H9 (cell line): ENCODE measurements around the gene PLA2G2F. TPM values are rescaled to one million over a fixed set of nuclear protein-coding genes. Genes with fewer than 3 reads are reported as not detected.

ENCODE experiments used
- DNase-seq: peaks from one replicate; pipeline ENCODE4 v3.0.0-alpha.2; 2017
- H2AFZ ChIP-seq: one replicate; pipeline ENCODE4 v1.6.1; 2013; ENCODE audit warnings: mild to moderate bottlenecking, low read length, control low read depth, moderate library complexity
- H2AK5ac ChIP-seq: 2 replicates; pipeline ENCODE4 v1.6.1; 2013; ENCODE audit warnings: low read length, control low read depth, mixed read lengths; ENCODE audit not compliant: insufficient read length
- H2BK120ac ChIP-seq: one replicate; pipeline ENCODE4 v1.6.1; 2013; ENCODE audit warnings: low read depth, mild to moderate bottlenecking, low read length, control low read depth, inconsistent platforms; ENCODE audit not compliant: poor library complexity, severe bottlenecking
- H2BK12ac ChIP-seq: 2 replicates; pipeline ENCODE4 v1.6.1; 2013; ENCODE audit warnings: low read length, control low read depth, mixed read lengths, low read depth; ENCODE audit not compliant: insufficient read length
- H2BK15ac ChIP-seq: 2 replicates; pipeline ENCODE4 v1.6.1; 2013; ENCODE audit warnings: low read depth, low read length, control low read depth
- H2BK20ac ChIP-seq: one replicate; pipeline ENCODE4 v1.6.1; 2013; ENCODE audit warnings: low read depth, mild to moderate bottlenecking, low read length, control low read depth, inconsistent platforms; ENCODE audit not compliant: poor library complexity, severe bottlenecking
- H2BK5ac ChIP-seq: 2 replicates; pipeline ENCODE4 v1.6.1; 2013; ENCODE audit warnings: low read length, control low read depth, mixed read lengths; ENCODE audit not compliant: insufficient read length
- H3K14ac ChIP-seq: 2 replicates; pipeline ENCODE4 v1.6.1; 2013; ENCODE audit warnings: low read length, control low read depth; ENCODE audit not compliant: insufficient read depth
- H3K18ac ChIP-seq: 2 replicates; pipeline ENCODE4 v1.6.1; 2013; ENCODE audit warnings: low read depth, mild to moderate bottlenecking, mixed read lengths, low read length, control low read depth; ENCODE audit not compliant: insufficient read length
- H3K23ac ChIP-seq: 2 replicates; pipeline ENCODE4 v1.6.1; 2013; ENCODE audit warnings: low read length, control low read depth, mixed read lengths, low read depth; ENCODE audit not compliant: insufficient read length
- H3K23me2 ChIP-seq: 2 replicates; pipeline ENCODE4 v1.6.1; 2013; ENCODE audit warnings: low read depth, mild to moderate bottlenecking, mixed read lengths, low read length, control low read depth; ENCODE audit not compliant: insufficient read length, poor library complexity, severe bottlenecking
- H3K27ac ChIP-seq: 2 replicates; pipeline ENCODE4 v1.5.1; 2013; ENCODE audit warnings: low read length, control low read depth, mixed read lengths, low read depth; ENCODE audit not compliant: insufficient read length
- H3K27me3 ChIP-seq: 2 replicates; pipeline ENCODE4 v1.6.1; 2013; ENCODE audit warnings: low read length, control low read depth, inconsistent platforms; ENCODE audit not compliant: insufficient read depth
- H3K4ac ChIP-seq: 2 replicates; pipeline ENCODE4 v1.6.1; 2013; ENCODE audit warnings: low read depth, mild to moderate bottlenecking, control low read depth, inconsistent platforms, low read length, moderate library complexity
- H3K4me1 ChIP-seq: 2 replicates; pipeline ENCODE4 v1.6.1; 2013; ENCODE audit warnings: low read length, control low read depth, inconsistent platforms; ENCODE audit not compliant: insufficient read depth
- H3K4me2 ChIP-seq: 2 replicates; pipeline ENCODE4 v1.6.1; 2013; ENCODE audit warnings: low read length, control low read depth, mixed read lengths; ENCODE audit not compliant: insufficient read length, insufficient read depth
- H3K56ac ChIP-seq: 2 replicates; pipeline ENCODE4 v1.6.1; 2013; ENCODE audit warnings: low read depth, mild to moderate bottlenecking, mixed read lengths, low read length, control low read depth; ENCODE audit not compliant: insufficient read length
- H3K79me1 ChIP-seq: 2 replicates; pipeline ENCODE4 v1.6.1; 2013; ENCODE audit warnings: low read depth, mild to moderate bottlenecking, moderate library complexity, low read length, control low read depth, inconsistent platforms; ENCODE audit not compliant: insufficient read depth, poor library complexity, severe bottlenecking
- H3K79me2 ChIP-seq: 2 replicates; pipeline ENCODE4 v1.6.1; 2013; ENCODE audit warnings: low read length, control low read depth, inconsistent platforms; ENCODE audit not compliant: insufficient read depth
- H3K9ac ChIP-seq: 2 replicates; pipeline ENCODE4 v1.6.1; 2013; ENCODE audit warnings: low read length, control low read depth, mixed read lengths; ENCODE audit not compliant: insufficient read length; ENCODE audit errors: extremely low read depth
- H3K9me3 ChIP-seq: one replicate; pipeline ENCODE4 v1.6.1; 2013; ENCODE audit warnings: low read depth, low read length, inconsistent platforms; ENCODE audit not compliant: control insufficient read depth
- H3T11ph ChIP-seq: one replicate; pipeline ENCODE4 v1.6.1; 2013; ENCODE audit warnings: mild to moderate bottlenecking, low read length, control low read depth, inconsistent platforms
- H4K20me1 ChIP-seq: one replicate; pipeline ENCODE4 v1.6.1; 2013; ENCODE audit not compliant: control insufficient read depth, insufficient read length, insufficient read depth
- H4K5ac ChIP-seq: 2 replicates; pipeline ENCODE4 v1.6.1; 2013; ENCODE audit warnings: low read depth, mild to moderate bottlenecking, mixed read lengths, low read length, control low read depth; ENCODE audit not compliant: insufficient read length
- H4K8ac ChIP-seq: replicated peaks from 2 replicates; pipeline ENCODE4 v1.6.1; 2013; ENCODE audit warnings: low read length, control low read depth, mixed read lengths, low read depth; ENCODE audit not compliant: insufficient read length
- H4K91ac ChIP-seq: 2 replicates; pipeline ENCODE4 v1.6.1; 2013; ENCODE audit warnings: low read depth, mild to moderate bottlenecking, moderate library complexity, mixed read lengths, low read length, control low read depth; ENCODE audit not compliant: insufficient read length
- H3K27ac Mint-ChIP-seq, 3 experiments: 2 replicates in 2 of 3; 3 replicates in 1 of 3; pipeline ENCODE4 v1.8.0; 2020 to 2021; ENCODE audit warnings: mixed read lengths in 3 of 3, mild to moderate bottlenecking in 1 of 3, moderate library complexity in 1 of 3
- H3K27me3 Mint-ChIP-seq: 2 replicates; pipeline ENCODE4 v1.8.0; 2021; ENCODE audit warnings: low read depth, mild to moderate bottlenecking, moderate library complexity, mixed read lengths
- H3K36me3 Mint-ChIP-seq, 3 experiments: 2 replicates in 2 of 3; 3 replicates in 1 of 3; pipeline ENCODE4 v1.8.0; 2020 to 2021; ENCODE audit warnings: low read depth in 3 of 3, mixed read lengths in 3 of 3; ENCODE audit not compliant: insufficient read depth in 1 of 3
- H3K4me1 Mint-ChIP-seq, 2 experiments: 2 replicates each; pipeline ENCODE4 v1.8.0; 2020; ENCODE audit warnings: mixed read lengths in 2 of 2
- H3K4me3 Mint-ChIP-seq, 2 experiments: 2 replicates in 1 of 2; 3 replicates in 1 of 2; pipeline ENCODE4 v1.8.0; 2020 to 2021; ENCODE audit warnings: mild to moderate bottlenecking in 2 of 2, mixed read lengths in 2 of 2, moderate library complexity in 1 of 2
- H3K9me3 Mint-ChIP-seq, 2 experiments: 2 replicates in 1 of 2; 3 replicates in 1 of 2; pipeline ENCODE4 v1.8.0; 2020; ENCODE audit warnings: mild to moderate bottlenecking in 2 of 2, mixed read lengths in 2 of 2, moderate library complexity in 1 of 2
- WGBS: extraction: QIAGEN DNeasy Blood & Tissue Kit; methylation state at CpG from one replicate; pipeline ENCODE4 v1.1.7; 2013; ENCODE audit warnings: missing lambda C conversion rate, low lambda C conversion rate, mixed read lengths; ENCODE audit not compliant: insufficient read length; ENCODE audit errors: extremely low coverage; 5-methylcytosine and 5-hydroxymethylcytosine counted together
- total RNA-seq: library from RNA; stranded (reverse); gene quantifications from 2 replicates; pipeline ENCODE4 v1.2.1, GENCODE V29; 2021
- TF ChIP-seq, protein P1 (sequence below): fragments of 200-600 bp; sonication (generic); conservative IDR thresholded peaks from 3 replicates; pipeline ENCODE4 v1.8.0; 2021; ENCODE audit warnings: antibody characterized with exemption, mild to moderate bottlenecking

Gene PLA2G2F
- total RNA-seq, 1 experiment from 2014 or later: not detected

DNA sequence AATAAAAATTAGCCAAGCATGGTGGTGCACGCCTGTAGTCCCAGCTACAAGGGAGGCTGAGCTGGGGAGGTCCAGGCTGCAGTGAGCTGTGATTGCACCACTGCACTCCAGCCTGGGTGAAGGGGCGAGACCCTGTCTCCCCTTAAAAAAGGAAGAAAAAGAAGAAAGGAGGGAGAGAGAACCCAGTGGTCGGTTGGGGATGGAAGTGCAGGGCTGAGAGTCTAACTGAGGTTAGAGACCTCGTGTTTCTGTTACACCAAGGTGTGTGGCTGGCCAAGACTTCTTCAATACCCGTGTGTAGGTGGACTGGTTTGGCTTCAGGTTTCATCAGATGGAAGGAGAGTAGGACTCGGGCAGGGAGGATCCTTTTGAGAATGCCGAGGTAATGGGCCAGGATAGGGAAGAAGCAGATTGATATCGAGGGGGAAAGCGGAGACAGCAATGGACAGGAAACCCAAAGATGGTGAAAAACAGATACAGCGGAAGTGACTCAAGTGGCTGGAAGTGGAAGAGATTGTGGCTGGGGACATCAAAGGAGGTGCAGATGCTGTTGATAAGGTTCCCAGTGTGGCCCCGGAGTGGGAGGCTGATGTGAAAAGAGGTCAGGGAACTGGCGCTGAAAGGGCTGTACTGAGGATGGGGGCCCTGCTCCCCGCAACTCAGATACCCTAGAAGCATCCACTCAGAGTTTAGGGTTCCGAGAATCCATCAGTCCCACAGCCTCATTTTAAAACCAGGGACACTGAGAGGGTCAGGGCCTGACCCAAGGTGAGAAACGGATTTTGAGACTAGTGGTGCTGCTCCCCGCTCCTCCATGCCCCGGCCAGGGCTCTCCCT lies 46.1 kb downstream of the PLA2G2F start:
- no peak overlapping the region for H4K5ac ChIP-seq
- no peak overlapping the region for H3K23ac ChIP-seq
- no CpG with 5 or more reads among the region's 17 CpGs for WGBS
- no peaks in the 10 kb centered on the region for H3K9me3 ChIP-seq
- no peak overlapping the region for H2BK120ac ChIP-seq
- no peaks in the 10 kb centered on the region for H3K79me1 ChIP-seq
- H3K18ac ChIP-seq: peak overlapping the region; percentile 2
- peaks cover 85% of the 10 kb centered on the region for H3K27me3 Mint-ChIP-seq
- no peak overlapping the region for H2BK12ac ChIP-seq
- H3K79me2 ChIP-seq: no peaks in the 10 kb centered on the region
- H3K23me2 ChIP-seq: peaks cover 6% of the 10 kb centered on the region
- no peak overlapping the region for H2BK5ac ChIP-seq
- DNase-seq: no peak
- H3K4me3 Mint-ChIP-seq: peak overlapping the region; percentile 52 to 70; a peak in 4 of 5 replicates
- H3K4me1 ChIP-seq: 0 out of 2 replicates have a peak, but pooled peaks cover 3% of the 10 kb centered on the region
- H3T11ph ChIP-seq: no peak overlapping the region
- H4K20me1 ChIP-seq: no peaks in the 10 kb centered on the region
- no peaks in the 10 kb centered on the region for H3K36me3 Mint-ChIP-seq
- H2BK15ac ChIP-seq: no peak overlapping the region
- H3K9me3 Mint-ChIP-seq: peaks cover 0 to 3% of the 10 kb centered on the region in 2 experiments; a peak in 3 of 5 replicates
- no peak overlapping the region for H2AFZ ChIP-seq
- peak overlapping the region in 1 of 3 experiments; percentile 20; a peak in 1 of 7 replicates for H3K27ac Mint-ChIP-seq
- H3K27me3 ChIP-seq: no peaks in the 10 kb centered on the region; the same call in 1 of the 2 replicates
- H4K8ac ChIP-seq: no peak overlapping the region
- no peak overlapping the region for H3K27ac ChIP-seq
- no peak overlapping the region for H4K91ac ChIP-seq
- no peak overlapping the region for H2AK5ac ChIP-seq
- no peak overlapping the region for H2BK20ac ChIP-seq
- TF ChIP-seq, protein P1, sequence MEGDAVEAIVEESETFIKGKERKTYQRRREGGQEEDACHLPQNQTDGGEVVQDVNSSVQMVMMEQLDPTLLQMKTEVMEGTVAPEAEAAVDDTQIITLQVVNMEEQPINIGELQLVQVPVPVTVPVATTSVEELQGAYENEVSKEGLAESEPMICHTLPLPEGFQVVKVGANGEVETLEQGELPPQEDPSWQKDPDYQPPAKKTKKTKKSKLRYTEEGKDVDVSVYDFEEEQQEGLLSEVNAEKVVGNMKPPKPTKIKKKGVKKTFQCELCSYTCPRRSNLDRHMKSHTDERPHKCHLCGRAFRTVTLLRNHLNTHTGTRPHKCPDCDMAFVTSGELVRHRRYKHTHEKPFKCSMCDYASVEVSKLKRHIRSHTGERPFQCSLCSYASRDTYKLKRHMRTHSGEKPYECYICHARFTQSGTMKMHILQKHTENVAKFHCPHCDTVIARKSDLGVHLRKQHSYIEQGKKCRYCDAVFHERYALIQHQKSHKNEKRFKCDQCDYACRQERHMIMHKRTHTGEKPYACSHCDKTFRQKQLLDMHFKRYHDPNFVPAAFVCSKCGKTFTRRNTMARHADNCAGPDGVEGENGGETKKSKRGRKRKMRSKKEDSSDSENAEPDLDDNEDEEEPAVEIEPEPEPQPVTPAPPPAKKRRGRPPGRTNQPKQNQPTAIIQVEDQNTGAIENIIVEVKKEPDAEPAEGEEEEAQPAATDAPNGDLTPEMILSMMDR: no peak
- peak overlapping the region; percentile 26; the same call in 1 of the 2 replicates for H3K14ac ChIP-seq
- H3K4me2 ChIP-seq: peak overlapping the region; percentile 22
- peaks cover 16 to 21% of the 10 kb centered on the region in 2 experiments for H3K4me1 Mint-ChIP-seq
- H3K4ac ChIP-seq: no peak overlapping the region
- no peak overlapping the region for H3K9ac ChIP-seq
- H3K56ac ChIP-seq: no peak overlapping the region
